Cardiac fibroblast (primary cell): Measurements from ENCODE around the gene TLCD3A.
"Not testable (repeated sequence)": the region's sequence is repeated elsewhere in the genome, so short reads cannot be mapped to it uniquely, and the experiment has no call there.

ENCODE experiments used
- DNase-seq, 2 donors: peaks; one replicate each; pipeline versions ENCODE4 v3.0.0 to v3.0.0-alpha.2; 2010; ENCODE audit warnings: low read depth in 2 of 2
- H3K4me3 ChIP-seq, 2 donors: replicated peaks in 1 of 2; 1 replicate in 1 of 2; 2 replicates in 1 of 2; pipeline ENCODE4 v1.5.1; 2011; ENCODE audit warnings: low read depth in 2 of 2, low read length in 2 of 2, mild to moderate bottlenecking in 2 of 2, moderate library complexity in 1 of 2
- CTCF ChIP-seq: IDR thresholded peaks from one replicate; pipeline ENCODE4 v1.5.1; 2011; ENCODE audit warnings: low read depth, mild to moderate bottlenecking, low read length, inconsistent platforms

TLCD3A gene

DNA sequence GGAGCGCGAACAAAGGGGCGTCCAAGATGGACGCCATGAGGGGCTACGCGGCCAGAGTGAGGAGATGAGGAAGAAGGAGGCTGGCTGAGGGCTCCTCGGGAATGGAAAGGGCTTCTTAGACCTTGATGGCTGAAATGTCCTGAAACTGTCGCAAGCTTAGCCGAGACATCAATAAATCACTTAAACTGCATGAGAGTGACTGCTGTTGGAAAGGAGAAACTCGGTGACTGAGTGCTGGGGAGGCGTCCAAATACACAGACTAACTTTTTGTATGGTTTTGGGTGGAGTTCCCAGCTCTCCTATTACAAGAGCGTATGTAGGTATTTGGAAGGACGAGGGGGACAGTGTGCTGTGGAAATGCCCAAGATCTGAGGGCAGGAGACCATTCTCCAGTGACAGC lies 21.0 kb downstream of the TLCD3A start:
- TF ChIP-seq CTCF, result no peak
- no peak for DNase-seq
- no peak overlapping the region for H3K4me3 ChIP-seq

DNA sequence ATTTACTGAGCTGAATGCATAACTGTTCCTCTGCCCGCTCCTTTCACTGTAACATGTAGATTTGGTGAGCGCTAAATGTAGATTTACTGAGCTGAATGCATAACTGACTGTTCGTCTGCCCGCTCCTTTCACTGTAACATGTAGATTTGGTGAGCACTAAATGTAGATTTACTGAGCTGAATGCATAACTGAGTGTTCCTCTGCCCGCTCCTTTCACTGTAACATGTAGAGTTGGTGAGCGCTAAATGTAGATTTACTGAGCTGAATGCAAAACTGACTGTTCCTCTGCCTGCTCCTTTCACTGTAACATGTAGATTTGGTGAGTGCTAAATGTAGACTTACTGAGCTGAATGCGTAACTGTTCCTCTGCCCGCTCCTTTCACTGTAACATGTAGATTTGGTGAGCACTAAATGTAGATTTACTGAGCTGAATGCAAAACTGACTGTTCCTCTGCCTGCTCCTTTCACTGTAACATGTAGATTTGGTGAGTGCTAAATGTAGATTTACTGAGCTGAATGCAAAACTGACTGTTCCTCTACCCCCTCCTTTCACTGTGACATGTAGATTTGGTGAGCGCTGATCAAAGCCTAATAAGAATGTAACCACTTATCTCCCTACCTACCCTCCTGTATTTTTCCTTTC lies 23.0 kb downstream of the TLCD3A start:
- DNase-seq, H3K4me3 ChIP-seq: not testable (repeated sequence)

GRCh38 chr17:756010-756567 lies 23.7 kb downstream of the TLCD3A start:
- H3K4me3 ChIP-seq, result not testable (repeated sequence)

GRCh38 chr17:759964-760363 lies 27.6 kb downstream of the TLCD3A start:
- no peak for DNase-seq
- H3K4me3 ChIP-seq, result no peak overlapping the region
- no peak for TF ChIP-seq CTCF

More at GRCh38 chr17:756010-756567, 23.7 kb downstream of the TLCD3A start:
- DNase-seq, result not testable (repeated sequence)

GRCh38 chr17:760371-760770 lies 28.0 kb downstream of the TLCD3A start:
- H3K4me3 ChIP-seq, result no peak overlapping the region
- DNase-seq, result no peak
- no peak for TF ChIP-seq CTCF

- no peak for TF ChIP-seq CTCF
- no peak overlapping the region for H3K4me3 ChIP-seq
- no peak for DNase-seq
Observed at GRCh38 chr17:767076-767475, 34.7 kb downstream of the TLCD3A start.

DNA sequence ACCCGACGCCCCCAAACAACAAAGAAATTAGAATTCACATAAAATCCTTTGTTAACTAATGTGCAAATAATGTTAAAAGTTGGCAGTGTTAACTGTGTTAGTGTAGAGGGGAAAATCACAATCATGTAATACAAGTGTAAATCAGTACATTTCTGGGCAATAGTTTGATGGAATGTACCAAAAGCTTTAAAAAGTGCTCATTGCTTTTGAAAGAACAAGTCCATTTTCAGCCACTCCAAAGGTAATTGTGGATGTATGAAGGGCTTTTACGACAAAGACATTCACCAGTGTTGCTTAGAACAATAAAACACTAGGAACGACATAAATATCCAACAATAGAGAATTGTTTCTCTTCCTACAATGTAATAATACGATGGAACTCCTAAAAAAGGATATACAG lies 40.6 kb downstream of the TLCD3A start:
- H3K4me3 ChIP-seq, result no peak overlapping the region
- no peak for DNase-seq
- TF ChIP-seq CTCF, result no peak
